Parietal lobe (tissue), 2 donors: ENCODE results near the gene KCNK4. TPM values are rescaled to one million over a fixed set of nuclear protein-coding genes. Genes with fewer than 3 reads are reported as not detected.

Experiments
- small RNA-seq: library from RNA; depleted of rRNA; stranded (forward); fragments of <200 nt; gene quantifications from one replicate; pipeline ENCODE3, GENCODE V24; 2014; ENCODE audit warnings: low replicate concordance
- total RNA-seq: library from RNA; depleted of rRNA; stranded (reverse); fragments of >200 nt; gene quantifications from one replicate; pipeline ENCODE4 v1.2.3, GENCODE V29; 2014

KCNK4 gene
- total RNA-seq = 5.3 TPM

GRCh38 chr11:64291262-64291751, at the start of gene KCNK4:
TSS of gene KCNK4 (plus strand) at chr11:64291302. CDS start at chr11:64293019, 1,717 bp downstream.

GRCh38 chr11:64246871-64247728, 44.0 kb upstream of the KCNK4 start, which contains the start of gene PPP1R14B:
TSS of gene PPP1R14B (minus strand) at chr11:64246943. CDS start at chr11:64246673, 270 bp downstream.

GRCh38 chr11:64251016-64251752, 39.9 kb upstream of the KCNK4 start, which contains the start of gene PLCB3:
TSS of gene PLCB3 (plus strand) at chr11:64251530. CDS start at chr11:64251650, 120 bp downstream.

GRCh38 chr11:64284048-64284961, 6.8 kb upstream of the KCNK4 start, which contains the start of gene BAD:
TSS of gene BAD (minus strand) at chr11:64284665. CDS start at chr11:64284368, 297 bp downstream.

GRCh38 chr11:64284962-64285884, 5.9 kb upstream of the KCNK4 start, which contains the start of gene GPR137:
TSS of gene GPR137 (plus strand) at chr11:64285848. CDS start at chr11:64286525, 677 bp downstream.

GRCh38 chr11:64299847-64300648, 8.9 kb downstream of the KCNK4 start, which contains the start of gene CATSPERZ:
TSS of gene CATSPERZ (plus strand) at chr11:64300358. CDS start at chr11:64300411, 53 bp downstream.

GRCh38 chr11:64305075-64305690, 14.1 kb downstream of the KCNK4 start, which contains the start of gene ESRRA:
TSS of gene ESRRA (plus strand) at chr11:64305524. CDS start at chr11:64307180, 1,656 bp downstream.

GRCh38 chr11:64317325-64317960, 26.3 kb downstream of the KCNK4 start, which contains the start of gene TRMT112:
TSS of gene TRMT112 (minus strand) at chr11:64317559. CDS start at chr11:64317526, 33 bp downstream.

GRCh38 chr11:64317961-64318765, 27.1 kb downstream of the KCNK4 start, which contains the start of gene PRDX5:
TSS of gene PRDX5 (plus strand) at chr11:64318121. CDS start at chr11:64318216, 95 bp downstream.

GRCh38 chr11:64339754-64340408, 48.8 kb downstream of the KCNK4 start, which contains the start of gene CCDC88B:
TSS of gene CCDC88B (plus strand) at chr11:64340204. CDS start at chr11:64340267, 63 bp downstream.

Small RNA genes lying within 50 kb of the gene (small RNA-seq; reads per million reads assigned to genes)
- gene MIR7155 (not detected), gene RF00019 (not detected)

Other genes with a start within 250 kb of the KCNK4 start
- 13.5 TPM for gene MACROD1, start 125.2 kb upstream of the KCNK4 start, total RNA-seq
- 86.4 TPM for gene STIP1, start 105.1 kb upstream of the KCNK4 start, total RNA-seq
- 0.63 TPM for gene FERMT3, start 84.6 kb upstream of the KCNK4 start, total RNA-seq
- gene TRPT1, start 65.1 kb upstream of the KCNK4 start, total RNA-seq = 10.6 TPM
- 19.7 TPM for gene NUDT22, start 65.0 kb upstream of the KCNK4 start, total RNA-seq
- 7.2 TPM for gene DNAJC4, start 60.8 kb upstream of the KCNK4 start, total RNA-seq
- gene VEGFB, start 56.7 kb upstream of the KCNK4 start, total RNA-seq = 17.5 TPM
- 17.8 TPM for gene FKBP2, start 50.2 kb upstream of the KCNK4 start, total RNA-seq
- 82.9 TPM for gene PPP1R14B, start 44.4 kb upstream of the KCNK4 start, total RNA-seq
- gene PLCB3, start 39.8 kb upstream of the KCNK4 start, total RNA-seq = 5.6 TPM
- 32.9 TPM for gene BAD, start 6.6 kb upstream of the KCNK4 start, total RNA-seq
- 15.7 TPM for gene GPR137, start 5.5 kb upstream of the KCNK4 start, total RNA-seq
- gene CATSPERZ, start 9.1 kb downstream of the KCNK4 start, total RNA-seq = 3.8 TPM
- gene ESRRA, start 14.2 kb downstream of the KCNK4 start, total RNA-seq = 18.8 TPM
- 49.1 TPM for gene TRMT112, start 26.3 kb downstream of the KCNK4 start, total RNA-seq
- 82.3 TPM for gene PRDX5, start 26.8 kb downstream of the KCNK4 start, total RNA-seq
- gene CCDC88B, start 48.9 kb downstream of the KCNK4 start, total RNA-seq = 1.6 TPM
- gene RPS6KA4, start 67.9 kb downstream of the KCNK4 start, total RNA-seq = 13.1 TPM